Subcutaneous abdominal adipose tissue (tissue), 5 donors: ENCODE results near the gene TOGARAM2.

Experiments used
- H3K27ac ChIP-seq: one replicate; pipeline ENCODE4 v1.7.0; 2013; ENCODE audit warnings: low read depth, mild to moderate bottlenecking, inconsistent platforms, low read length, moderate library complexity
- H3K27me3 ChIP-seq, 5 donors: one replicate each; pipeline ENCODE4 v1.7.0; 2013; ENCODE audit warnings: low read length in 5 of 5, inconsistent platforms in 1 of 5; ENCODE audit not compliant: control insufficient read depth in 5 of 5, insufficient read depth in 4 of 5
- H3K36me3 ChIP-seq, 5 donors: one replicate each; pipeline ENCODE4 v1.7.0; 2013; ENCODE audit warnings: low read length in 5 of 5; ENCODE audit not compliant: control insufficient read depth in 5 of 5, insufficient read depth in 5 of 5
- H3K4me1 ChIP-seq, 5 donors: one replicate each; pipeline ENCODE4 v1.7.0; 2013; ENCODE audit warnings: low read length in 5 of 5, mild to moderate bottlenecking in 3 of 5, moderate library complexity in 1 of 5; ENCODE audit not compliant: control insufficient read depth in 5 of 5, insufficient read depth in 5 of 5
- H3K4me3 ChIP-seq, 5 donors: one replicate each; pipeline ENCODE4 v1.7.0; 2013; ENCODE audit warnings: low read length in 5 of 5, low read depth in 1 of 5
- H3K9ac ChIP-seq, 5 donors: one replicate each; pipeline ENCODE4 v1.7.0; 2013; ENCODE audit warnings: low read length in 5 of 5, mild to moderate bottlenecking in 4 of 5, moderate library complexity in 3 of 5
- H3K9me3 ChIP-seq, 5 donors: one replicate each; pipeline ENCODE4 v1.7.0; 2013; ENCODE audit warnings: low read length in 5 of 5; ENCODE audit not compliant: control insufficient read depth in 5 of 5
- donor health status: healthy.
- donor health status: healthy.
- donor health status: healthy.
- donor health status: healthy.
- donor health status: healthy.

The TOGARAM2 gene

GRCh38 chr2:29033172-29033571 lies 52.1 kb downstream of the TOGARAM2 start:
- Histone ChIP-seq H3K27me3 (no peaks in the 10 kb centered on the region), H3K36me3 (no peaks in the 10 kb centered on the region), H3K9ac (no peak overlapping the region), H3K27ac (no peak overlapping the region), H3K9me3 (no peaks in the 10 kb centered on the region), H3K4me1 (no peaks in the 10 kb centered on the region), H3K4me3 (no peak overlapping the region)

GRCh38 chr2:29033656-29034055 lies 52.6 kb downstream of the TOGARAM2 start:
- H3K9me3 ChIP-seq = no peaks in the 10 kb centered on the region
- no peak overlapping the region for H3K27ac ChIP-seq
- H3K27me3 ChIP-seq = no peaks in the 10 kb centered on the region
- H3K4me1 ChIP-seq = no peaks in the 10 kb centered on the region
- H3K36me3 ChIP-seq = no peaks in the 10 kb centered on the region
- H3K9ac ChIP-seq = no peak overlapping the region
- no peak overlapping the region for H3K4me3 ChIP-seq

GRCh38 chr2:29035016-29035745 lies 54.1 kb downstream of the TOGARAM2 start:
- H3K4me3 ChIP-seq = no peak overlapping the region
- no peaks in the 10 kb centered on the region for H3K4me1 ChIP-seq
- H3K27ac ChIP-seq = no peak overlapping the region
- H3K36me3 ChIP-seq = no peaks in the 10 kb centered on the region
- no peaks in the 10 kb centered on the region for H3K27me3 ChIP-seq
- no peak overlapping the region for H3K9ac ChIP-seq
- H3K9me3 ChIP-seq = no peaks in the 10 kb centered on the region

- no peaks in the 10 kb centered on the region for H3K27me3 ChIP-seq
- no peaks in the 10 kb centered on the region for H3K4me1 ChIP-seq
- H3K9me3 ChIP-seq = no peaks in the 10 kb centered on the region
- H3K4me3 ChIP-seq = no peak overlapping the region
- no peak overlapping the region for H3K27ac ChIP-seq
- H3K9ac ChIP-seq = no peak overlapping the region
- H3K36me3 ChIP-seq = no peaks in the 10 kb centered on the region
These were observed 58.8 kb downstream of the TOGARAM2 start for GRCh38 chr2:29039718-29040480.

GRCh38 chr2:29040552-29040951 lies 59.5 kb downstream of the TOGARAM2 start:
- Histone ChIP-seq H3K4me1 (no peaks in the 10 kb centered on the region), H3K36me3 (no peaks in the 10 kb centered on the region), H3K27ac (no peak overlapping the region), H3K9me3 (no peaks in the 10 kb centered on the region), H3K27me3 (no peaks in the 10 kb centered on the region), H3K9ac (no peak overlapping the region), H3K4me3 (no peak overlapping the region)

GRCh38 chr2:29041161-29041660 lies 60.1 kb downstream of the TOGARAM2 start:
- H3K27ac ChIP-seq = no peak overlapping the region
- H3K4me3 ChIP-seq = no peak overlapping the region
- no peak overlapping the region for H3K9ac ChIP-seq
- H3K9me3 ChIP-seq = no peaks in the 10 kb centered on the region
- H3K27me3 ChIP-seq = no peaks in the 10 kb centered on the region
- no peaks in the 10 kb centered on the region for H3K36me3 ChIP-seq
- H3K4me1 ChIP-seq = no peaks in the 10 kb centered on the region

- peaks cover 0 to 5% (median 0%) of the 10 kb centered on the region in 5 donors for H3K27me3 ChIP-seq
- no peaks in the 10 kb centered on the region for H3K36me3 ChIP-seq
- H3K9me3 ChIP-seq = no peaks in the 10 kb centered on the region
- H3K9ac ChIP-seq = no peak overlapping the region
- no peaks in the 10 kb centered on the region for H3K4me1 ChIP-seq
- no peak overlapping the region for H3K4me3 ChIP-seq
- no peak overlapping the region for H3K27ac ChIP-seq
These were observed 61.5 kb downstream of the TOGARAM2 start for GRCh38 chr2:29042561-29043075.

GRCh38 chr2:29044459-29044858 lies 63.4 kb downstream of the TOGARAM2 start:
- no peaks in the 10 kb centered on the region for H3K4me1 ChIP-seq

GRCh38 chr2:29046321-29046720 lies 65.2 kb downstream of the TOGARAM2 start:
- no peak overlapping the region for H3K4me3 ChIP-seq
- no peak overlapping the region for H3K9ac ChIP-seq
- no peaks in the 10 kb centered on the region for H3K36me3 ChIP-seq
- no peaks in the 10 kb centered on the region for H3K4me1 ChIP-seq
- H3K9me3 ChIP-seq = no peaks in the 10 kb centered on the region
- H3K27me3 ChIP-seq = peaks cover 0 to 5% (median 0%) of the 10 kb centered on the region in 5 donors
- no peak overlapping the region for H3K27ac ChIP-seq

More at GRCh38 chr2:29044459-29044858, 63.4 kb downstream of the TOGARAM2 start:
- Histone ChIP-seq H3K27me3 (peaks cover 0 to 5% (median 0%) of the 10 kb centered on the region in 5 donors), H3K36me3 (no peaks in the 10 kb centered on the region), H3K9ac (no peak overlapping the region), H3K4me3 (no peak overlapping the region), H3K27ac (no peak overlapping the region), H3K9me3 (no peaks in the 10 kb centered on the region)
